IMR-90 (cell line): ENCODE results near the gene TRABD2A. TPM values are rescaled to one million over a fixed set of nuclear protein-coding genes. Genes with fewer than 3 reads are reported as not detected.
A peak's percentile ranks its signal among the peaks of the same experiment; 100 is the strongest.

ENCODE experiments used
- ATAC-seq: fragments of 200-7000 bp; cut with Tn5 transposase; 2 replicates; pipeline ENCODE4 v1.9.1; 2020; ENCODE audit warnings: low read depth, mild to moderate bottlenecking, moderate library complexity
- BruUV-seq: library from RNA; stranded (reverse); fragments of 400-500 nt; replicated peaks from 2 replicates; lab custom pipeline; 2021; lab: Mats Ljungman, UMichigan
- CTCF ChIA-PET: fragments of 300-600 bp; formaldehyde crosslinking; extraction: SDS; loops from one replicate; lab custom pipeline; 2021; ENCODE audit warnings: antibody characterized with exemption; lab: Yijun Ruan, JAX
- POLR2A ChIA-PET: fragments of 300-600 bp; sonication (Branson Sonifier 250); formaldehyde crosslinking; loops from one replicate; lab custom pipeline; 2022; ENCODE audit warnings: antibody characterized with exemption; ENCODE audit not compliant: unreplicated experiment; lab: Charles Lee
- DNase-seq: peaks from one replicate; pipeline ENCODE4 v3.0.0; 2013
- H2AFZ ChIP-seq: replicated peaks from 2 replicates; pipeline ENCODE3; 2013; ENCODE audit warnings: low read length, mild to moderate bottlenecking; ENCODE audit not compliant: poor library complexity
- H2AK5ac ChIP-seq: 2 replicates; pipeline ENCODE4 v1.6.1; 2013; ENCODE audit warnings: low read depth, low read length, inconsistent platforms
- H2AK9ac ChIP-seq: replicated peaks from 2 replicates; pipeline ENCODE3; 2013; ENCODE audit warnings: mild to moderate bottlenecking, low read depth, low read length, moderate library complexity; ENCODE audit not compliant: poor library complexity
- H2BK120ac ChIP-seq: 2 replicates; pipeline ENCODE4 v1.6.1; 2013; ENCODE audit warnings: low read depth, low read length, inconsistent platforms
- H2BK15ac ChIP-seq: 3 replicates; pipeline ENCODE4 v1.6.1; 2013; ENCODE audit warnings: low read depth, low read length, inconsistent platforms
- H2BK20ac ChIP-seq: 2 replicates; pipeline ENCODE4 v1.6.1; 2013; ENCODE audit warnings: low read depth, mild to moderate bottlenecking, inconsistent platforms, low read length, moderate library complexity
- H2BK5ac ChIP-seq: 2 replicates; pipeline ENCODE4 v1.6.1; 2013; ENCODE audit warnings: mild to moderate bottlenecking, low read depth, low read length, inconsistent platforms; ENCODE audit not compliant: poor library complexity, severe bottlenecking
- H3K14ac ChIP-seq: replicated peaks from 2 replicates; pipeline ENCODE4 v1.6.1; 2013; ENCODE audit warnings: low read depth, low read length, inconsistent platforms
- H3K18ac ChIP-seq: 2 replicates; pipeline ENCODE4 v1.6.1; 2013; ENCODE audit warnings: low read depth, low read length, control low read depth
- H3K23ac ChIP-seq: 2 replicates; pipeline ENCODE4 v1.6.1; 2013; ENCODE audit warnings: low read depth, low read length, inconsistent platforms
- H3K27ac ChIP-seq: 2 replicates; pipeline ENCODE4 v1.5.1; 2013; ENCODE audit warnings: mild to moderate bottlenecking, control low read depth, low read length; ENCODE audit not compliant: insufficient read depth
- H3K27me3 ChIP-seq: 2 replicates; pipeline ENCODE4 v1.6.1; 2013; ENCODE audit warnings: low read length; ENCODE audit not compliant: control insufficient read depth, insufficient read depth
- H3K36me3 ChIP-seq: 2 replicates; pipeline ENCODE4 v1.6.1; 2013; ENCODE audit warnings: low read length, mixed read lengths; ENCODE audit not compliant: control insufficient read depth, insufficient read depth
- H3K4ac ChIP-seq: 2 replicates; pipeline ENCODE4 v1.6.1; 2013; ENCODE audit warnings: low read depth, low read length, inconsistent platforms
- H3K4me1 ChIP-seq: 2 replicates; pipeline ENCODE4 v1.6.1; 2013; ENCODE audit warnings: low read length, mixed read lengths; ENCODE audit not compliant: control insufficient read depth, insufficient read depth
- H3K4me2 ChIP-seq: 2 replicates; pipeline ENCODE4 v1.6.1; 2013; ENCODE audit warnings: low read depth, mild to moderate bottlenecking, control low read depth, low read length, moderate library complexity
- H3K4me3 ChIP-seq: 2 replicates; pipeline ENCODE4 v1.5.1; 2013; ENCODE audit warnings: low read depth, mild to moderate bottlenecking, control low read depth, low read length, moderate library complexity; ENCODE audit not compliant: insufficient read depth
- H3K56ac ChIP-seq: 2 replicates; pipeline ENCODE4 v1.6.1; 2013; ENCODE audit warnings: low read length, inconsistent platforms; ENCODE audit not compliant: insufficient read depth; ENCODE audit errors: extremely low read depth
- H3K79me1 ChIP-seq, 2 experiments: 2 replicates each; pipeline ENCODE4 v1.6.1; 2013; ENCODE audit warnings: low read length in 2 of 2, inconsistent platforms in 1 of 2, low read depth in 1 of 2
- H3K9ac ChIP-seq: 2 replicates; pipeline ENCODE4 v1.6.1; 2013; ENCODE audit warnings: low read depth, low read length, control low read depth
- H3K9me1 ChIP-seq: 2 replicates; pipeline ENCODE4 v1.6.1; 2013; ENCODE audit warnings: low read length, inconsistent platforms; ENCODE audit not compliant: insufficient read depth
- H3K9me3 ChIP-seq: 2 replicates; pipeline ENCODE4 v1.6.1; 2013; ENCODE audit warnings: low read length; ENCODE audit not compliant: control insufficient read depth, insufficient read depth
- H4K20me1 ChIP-seq: 2 replicates; pipeline ENCODE4 v1.6.1; 2013; ENCODE audit warnings: low read length, inconsistent platforms; ENCODE audit not compliant: insufficient read depth
- H4K5ac ChIP-seq: 2 replicates; pipeline ENCODE4 v1.6.1; 2013; ENCODE audit warnings: mild to moderate bottlenecking, low read depth, low read length, control low read depth
- H4K8ac ChIP-seq, 2 experiments: 2 replicates each; pipeline ENCODE4 v1.6.1; 2013; ENCODE audit warnings: low read depth in 2 of 2, low read length in 2 of 2, control low read depth in 1 of 2, inconsistent platforms in 1 of 2
- H4K91ac ChIP-seq: 2 replicates; pipeline ENCODE4 v1.6.1; 2013; ENCODE audit warnings: low read depth, low read length, inconsistent platforms; ENCODE audit not compliant: insufficient read depth
- BHLHE40 ChIP-seq: fragments of 150-350 bp; IDR thresholded peaks from 2 replicates; pipeline ENCODE4 v1.6.1; 2016; ENCODE audit warnings: mild to moderate bottlenecking, low read depth, low read length
- MXI1 ChIP-seq: IDR thresholded peaks from 2 replicates; pipeline ENCODE4 v1.6.1; 2012; ENCODE audit warnings: low read depth, mild to moderate bottlenecking, low read length, moderate library complexity, borderline replicate concordance
- POLR2A ChIP-seq: IDR thresholded peaks from 2 replicates; pipeline ENCODE4 v1.6.1; 2012; ENCODE audit warnings: mild to moderate bottlenecking, low read depth, low read length
- RFX5 ChIP-seq: IDR thresholded peaks from 2 replicates; pipeline ENCODE4 v1.8.0; 2012; ENCODE audit warnings: low read depth, mild to moderate bottlenecking, low read length, moderate library complexity
- SMC3 ChIP-seq: fragments of 150-350 bp; IDR thresholded peaks from 2 replicates; pipeline ENCODE4 v1.6.1; 2016; ENCODE audit warnings: low read depth, mild to moderate bottlenecking, antibody characterized with exemption, low read length, moderate library complexity
- WGBS, 2 experiments: methylation state at CpG; one replicate each; pipeline versions ENCODE4 v1.1.5 to v1.1.7; 2013; ENCODE audit warnings: missing lambda C conversion rate in 2 of 2; ENCODE audit not compliant: insufficient read length in 1 of 2; ENCODE audit errors: extremely low coverage in 2 of 2; 5-methylcytosine and 5-hydroxymethylcytosine counted together
- dilution Hi-C: fragments of 300-500 bp; cut with HindIII; formaldehyde crosslinking; loops from one replicate; pipeline ENCODE4 v1.14.3; 2018; ENCODE audit warnings: low sequenced_read_pairs; ENCODE audit not compliant: unreplicated experiment
- in situ Hi-C: fragments of 300-500 bp; cut with MboI; formaldehyde crosslinking; loops from 3 replicates; pipeline ENCODE4 v1.14.3; 2019; ENCODE audit warnings: low sequenced_read_pairs, inconsistent platforms, mixed read lengths
- intact Hi-C: fragments of 100-400 bp; cut with micrococcal nuclease; formaldehyde crosslinking; loops from 2 replicates; pipeline ENCODE4 v1.10.0; 2022
- polyA plus RNA-seq, 3 experiments: library from polyadenylated mRNA; depleted of rRNA; stranded (reverse); fragments of >200 nt; gene quantifications; 2 replicates each; pipeline ENCODE4 v1.2.3, GENCODE V29; 2012; ENCODE audit warnings: low replicate concordance in 1 of 3
- total RNA-seq: library from RNA; depleted of rRNA; stranded (reverse); fragments of >200 nt; gene quantifications from 2 replicates; pipeline ENCODE4 v1.2.3, GENCODE V29; 2012

TRABD2A gene
- total and polyA plus RNA-seq, 2 of the 4 experiments (the other 2 are of a cell fraction) = 17.6 to 20.3 TPM

- peak overlapping the region; percentile 59 for H3K14ac ChIP-seq
- WGBS, 2 experiments = 97% methylated on average over 3 of the region's 4 CpGs; no CpG with 5 or more reads in 1 of the 2 experiments
- CTCF ChIA-PET = interaction anchor here (0.6 kb wide), 1 partner anchor 207 kb away, joined by 3 read pairs; no protein-coding TSS in a partner anchor
Measured at GRCh38 chr2:84839851-84840250, 41.0 kb downstream of the TRABD2A start.

More at GRCh38 chr2:84839851-84840250, 41.0 kb downstream of the TRABD2A start:
- in situ Hi-C loops = no loop called here
- ATAC-seq (no peak), DNase-seq (no peak)
- Histone ChIP-seq H3K9me1 (peaks cover 18% of the 10 kb centered on the region), H3K27ac (peak overlapping the region; percentile 92; the same call in 1 of the 2 replicates), H2BK120ac (peak overlapping the region; percentile 83), H3K4me2 (no peak overlapping the region), H4K91ac (peak overlapping the region; percentile 84), H3K56ac (0 out of 2 replicates have a peak overlapping the region, but pooled peaks have one; percentile 16), H4K8ac (peak overlapping the region; percentile 18 to 75), H2AFZ (peak overlapping the region; percentile 27), H3K4ac (peak overlapping the region; percentile 73), H3K4me3 (no peak overlapping the region), H4K5ac (peak overlapping the region; percentile 87), H3K79me1 (peaks cover 17 to 29% of the 10 kb centered on the region in 2 experiments), H3K9ac (peak overlapping the region; percentile 46), H2BK5ac (peak overlapping the region; percentile 78), H2BK15ac (peak overlapping the region; percentile 63; the same call in 1 of the 3 replicates), H3K9me3 (no peaks in the 10 kb centered on the region), H3K23ac (no peak overlapping the region), H2BK20ac (peak overlapping the region; percentile 54), H2AK5ac (peak overlapping the region; percentile 60; the same call in 1 of the 2 replicates), H4K20me1 (no peaks in the 10 kb centered on the region), H3K27me3 (no peaks in the 10 kb centered on the region), H2AK9ac (no peak overlapping the region), H3K36me3 (peaks cover 3% of the 10 kb centered on the region), H3K18ac (peak overlapping the region; percentile 81), H3K4me1 (peaks cover 16% of the 10 kb centered on the region)
- POLR2A ChIA-PET = no interaction called here
- intact Hi-C loops = loop anchor here (2.0 kb wide), 1 partner anchor 33 kb away; no protein-coding TSS in a partner anchor
- TF ChIP-seq POLR2A (no peak), MXI1 (no peak), SMC3 (no peak), RFX5 (no peak), BHLHE40 (no peak)
- BruUV-seq = no TSS peak
- dilution Hi-C loops = no loop called here
